Hypothalamus (tissue), 51 donors: ENCODE measurements around the gene TNNI2.

Source experiments
- DNase-seq, 51 donors: peaks; one replicate each; lab custom pipeline; 2025; lab: John Stamatoyannopoulos, UW

TNNI2 gene

DNA sequence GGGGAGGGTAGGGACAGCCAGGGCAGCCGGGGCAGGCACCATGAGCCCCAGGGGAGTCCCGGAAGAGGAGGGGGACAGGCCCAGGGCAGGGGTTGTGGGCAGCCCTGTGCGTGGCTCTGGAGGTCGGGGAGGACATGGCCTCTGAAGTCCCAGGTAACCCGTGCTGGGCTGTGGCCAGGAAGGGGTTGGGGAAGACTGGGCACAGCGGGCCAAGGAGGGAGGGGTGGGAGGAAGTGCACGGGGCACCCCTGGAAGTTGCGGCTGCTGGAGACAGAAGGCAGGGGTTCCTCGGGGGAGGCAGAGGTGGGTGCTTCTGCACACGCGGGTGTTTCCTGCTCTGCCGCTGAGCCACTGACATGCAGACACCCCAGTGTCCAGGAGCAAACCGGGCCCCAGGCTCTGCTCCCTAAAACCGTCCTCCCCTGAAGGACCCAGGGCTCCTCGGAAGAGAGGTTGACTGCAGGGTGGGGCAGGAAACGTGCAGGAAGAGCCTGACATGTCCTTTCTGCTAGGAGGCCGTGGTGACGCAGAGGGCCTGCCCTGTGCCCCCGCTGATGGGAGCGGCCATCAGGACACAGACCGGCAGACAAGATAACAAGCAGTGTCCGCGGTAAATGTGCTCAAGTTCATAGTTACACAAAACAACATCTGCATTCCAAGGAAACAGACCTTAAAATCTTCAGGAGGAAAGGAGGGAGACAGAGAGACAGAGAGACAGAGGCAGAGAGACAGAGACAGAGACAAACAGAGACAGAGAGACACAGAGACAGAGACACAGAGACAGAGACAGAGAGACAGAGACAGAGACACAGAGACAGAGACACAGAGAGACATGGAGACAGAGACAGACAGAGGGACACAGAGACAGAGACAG is 5.7 kb downstream of the TNNI2 start:
- DNase-seq = no peak

DNA sequence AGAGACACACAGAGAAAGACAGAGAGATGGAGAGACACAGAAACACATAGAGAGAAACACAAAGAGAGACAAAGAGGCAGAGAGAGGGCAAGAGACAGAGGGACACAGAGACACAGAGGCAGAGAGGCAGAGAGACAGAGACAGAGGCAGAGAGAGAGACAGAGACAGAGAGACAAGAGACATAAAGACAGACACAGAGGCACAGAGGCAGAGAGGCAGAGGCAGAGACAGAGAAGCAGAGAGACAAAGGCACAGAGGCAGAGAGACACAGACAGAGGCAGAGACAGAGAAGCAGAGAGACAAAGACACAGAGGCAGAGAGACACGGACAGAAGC is 6.3 kb downstream of the TNNI2 start:
- no peak for DNase-seq

GRCh38 chr11:1845561-1846452 is 7.0 kb downstream of the TNNI2 start:
- no peak for DNase-seq

GRCh38 chr11:1846453-1846932 is 7.7 kb downstream of the TNNI2 start:
- no peak for DNase-seq

DNA sequence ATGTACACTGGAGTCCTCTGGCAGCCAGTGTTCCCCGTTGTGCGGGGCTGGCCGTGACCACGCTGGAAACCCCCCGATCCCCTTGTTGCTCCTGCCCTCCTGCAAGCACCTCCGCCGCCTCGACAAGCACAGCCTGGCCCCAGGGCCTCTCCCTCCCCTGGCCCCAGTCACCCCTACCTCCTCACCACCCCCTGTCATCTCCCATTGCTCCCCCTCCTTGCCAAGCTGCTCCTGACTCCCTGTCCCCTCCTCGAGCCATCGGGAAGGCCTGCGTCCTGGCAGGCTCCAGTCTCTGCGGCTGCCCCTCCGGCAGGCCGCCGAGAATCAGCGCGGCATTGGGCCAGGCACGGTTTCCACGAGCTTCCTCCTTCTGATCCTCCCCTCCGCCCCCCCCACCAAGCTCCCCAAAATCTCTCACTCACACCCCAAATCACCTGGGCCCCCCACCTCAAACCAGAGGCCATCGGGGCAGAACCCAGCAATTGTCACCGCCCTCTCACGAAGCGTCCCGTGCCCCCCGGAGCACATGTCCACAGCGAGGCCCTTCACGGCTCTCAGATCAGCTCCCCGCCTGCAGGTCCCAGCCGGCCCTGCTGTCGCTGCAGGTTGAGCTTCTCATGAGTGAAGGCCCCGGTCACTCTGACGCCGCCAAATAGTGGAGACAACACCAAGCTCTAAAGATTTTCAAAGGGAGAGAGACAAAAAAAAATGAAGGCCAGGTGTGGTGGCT is 8.4 kb downstream of the TNNI2 start:
- DNase-seq = no peak

- no peak for DNase-seq
These were observed 9.3 kb downstream of the TNNI2 start for GRCh38 chr11:1847926-1848639.

DNA sequence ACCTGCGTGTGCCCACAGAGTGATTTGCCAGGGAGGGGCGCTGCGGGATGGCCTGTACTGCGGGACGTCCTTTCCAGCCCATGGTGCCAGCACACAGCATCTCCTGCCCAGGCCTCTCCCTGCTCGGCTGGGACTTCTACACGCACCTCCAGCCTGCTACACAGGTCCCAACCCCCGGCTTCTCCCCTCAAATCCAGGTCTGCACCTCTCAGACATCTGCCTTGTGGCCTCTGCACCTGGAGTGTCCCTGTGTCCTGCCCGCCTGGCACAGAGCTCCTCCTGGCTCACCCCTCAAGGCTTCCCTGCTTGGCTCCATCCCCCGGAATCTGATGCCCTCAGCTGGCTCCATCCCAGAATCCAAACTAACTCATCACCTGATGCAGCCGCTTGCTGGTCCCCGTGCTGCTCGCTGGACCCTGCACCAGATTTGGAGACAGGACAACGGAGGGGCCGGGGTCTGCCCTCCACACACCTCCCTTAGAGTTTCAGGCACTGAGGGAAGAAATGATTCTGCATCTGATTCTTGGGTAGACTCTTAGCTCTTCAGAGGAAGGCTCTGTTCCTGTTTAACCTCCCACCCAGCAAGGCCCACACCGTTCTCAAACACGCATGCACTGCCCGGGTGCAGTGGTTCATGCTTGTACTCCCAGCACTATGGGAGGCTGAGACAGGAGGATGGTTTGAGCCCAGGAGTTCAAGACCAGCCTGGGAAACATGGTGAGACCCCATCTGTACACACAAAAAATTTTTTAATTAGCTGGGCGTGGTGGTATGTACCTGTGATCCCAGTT is 10.1 kb downstream of the TNNI2 start:
- DNase-seq = no peak

- no peak for DNase-seq
These were observed 12.8 kb downstream of the TNNI2 start for GRCh38 chr11:1851468-1852180.

DNA sequence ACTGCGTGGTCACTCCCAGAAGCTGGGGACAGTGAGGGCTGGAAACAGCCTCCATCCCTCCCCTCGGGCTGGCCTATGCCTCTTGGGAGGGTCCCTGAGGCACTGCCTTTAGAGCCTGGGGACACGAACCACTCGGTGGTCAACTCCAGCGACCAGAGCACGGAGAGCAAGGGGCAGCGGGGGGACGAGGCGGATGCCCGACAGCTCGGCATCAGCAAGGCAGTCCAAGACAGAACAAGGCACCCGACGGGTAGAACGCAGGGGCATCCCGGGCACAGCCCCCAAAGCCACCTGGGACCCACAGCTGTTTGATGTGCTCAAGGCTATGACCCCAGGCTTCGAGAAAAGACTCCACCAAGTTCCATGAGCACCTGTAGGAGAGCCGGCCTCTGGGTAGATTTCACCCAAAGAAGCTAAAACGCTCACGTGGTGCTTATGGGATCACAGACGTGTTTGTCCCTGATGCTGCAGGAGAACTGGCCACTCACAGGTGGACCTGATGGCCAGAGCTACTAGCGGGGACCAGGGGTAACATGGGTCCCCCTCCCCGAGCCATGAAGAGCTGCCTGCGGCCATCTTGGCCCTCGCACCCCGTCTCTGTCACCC is 13.6 kb downstream of the TNNI2 start:
- DNase-seq = no peak

- no peak for DNase-seq
These were observed 14.1 kb downstream of the TNNI2 start, which contains the start of gene LSP1 for GRCh38 chr11:1852877-1853276. Gene LSP1, plus strand, starts transcription at chr11:1853084. Its CDS starts 61 bp downstream, at chr11:1853145.

GRCh38 chr11:1853376-1854131 is 14.8 kb downstream of the TNNI2 start:
- no peak for DNase-seq

DNA sequence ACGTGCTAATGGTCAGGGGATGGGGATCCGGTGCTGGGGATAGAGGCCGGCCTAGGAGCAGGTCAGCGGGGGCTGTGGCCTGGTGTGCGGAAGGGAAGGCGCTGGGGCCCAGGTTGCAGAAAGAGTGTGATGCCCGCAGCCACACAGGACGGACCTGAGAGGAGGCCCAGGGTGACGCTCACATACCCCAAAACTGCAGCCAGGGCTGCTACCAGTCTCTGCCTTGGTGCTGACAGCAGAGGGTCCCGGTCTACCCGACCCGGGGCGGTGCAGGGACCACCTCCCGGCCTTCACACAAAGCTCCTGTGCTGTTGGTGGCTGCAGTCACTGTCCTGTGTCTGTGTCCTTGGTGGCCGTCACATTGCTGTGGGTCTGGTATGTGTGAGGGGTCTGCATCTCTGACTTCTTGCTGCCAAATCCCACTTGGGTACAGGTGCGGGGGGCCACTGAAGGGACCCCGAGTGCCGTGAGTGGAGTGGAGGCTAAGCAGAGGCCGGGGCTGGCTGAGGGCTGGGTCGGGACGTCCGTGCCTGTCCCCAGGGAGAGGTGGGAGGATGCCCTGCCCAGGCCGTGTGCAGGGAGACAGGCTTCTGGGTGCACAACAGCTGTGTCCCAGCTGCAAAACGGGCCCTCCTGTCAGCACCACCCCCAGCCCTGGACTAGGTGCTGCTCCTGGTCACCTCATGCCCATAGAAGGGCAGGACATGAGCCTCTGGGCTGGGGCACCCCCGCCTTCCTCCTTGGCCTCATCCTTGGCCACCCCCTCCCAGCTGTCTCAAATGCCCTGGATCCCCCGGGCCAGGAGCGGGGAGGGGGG is 15.6 kb downstream of the TNNI2 start:
- DNase-seq = no peak

- DNase-seq = no peak
These were observed 16.4 kb downstream of the TNNI2 start for GRCh38 chr11:1854949-1855885.

DNA sequence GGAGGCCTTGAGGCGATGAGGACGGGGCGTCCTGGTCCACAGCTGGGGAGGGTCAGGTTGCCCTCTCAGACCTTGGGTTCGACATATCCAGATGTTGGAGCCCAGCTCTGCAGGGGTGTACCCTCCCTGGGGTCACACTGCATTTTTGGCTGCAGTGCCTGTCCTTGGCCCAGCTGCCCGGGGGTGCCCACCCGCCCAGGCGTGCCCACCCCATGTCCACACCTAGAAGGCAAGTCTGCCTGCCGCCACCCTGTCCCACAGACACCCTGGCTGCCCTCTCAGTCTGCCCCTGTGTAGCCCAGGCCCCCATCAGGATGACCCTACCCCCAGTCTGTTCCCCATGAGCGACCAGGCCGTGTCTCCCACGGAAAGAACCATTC is 17.1 kb downstream of the TNNI2 start:
- no peak for DNase-seq

DNA sequence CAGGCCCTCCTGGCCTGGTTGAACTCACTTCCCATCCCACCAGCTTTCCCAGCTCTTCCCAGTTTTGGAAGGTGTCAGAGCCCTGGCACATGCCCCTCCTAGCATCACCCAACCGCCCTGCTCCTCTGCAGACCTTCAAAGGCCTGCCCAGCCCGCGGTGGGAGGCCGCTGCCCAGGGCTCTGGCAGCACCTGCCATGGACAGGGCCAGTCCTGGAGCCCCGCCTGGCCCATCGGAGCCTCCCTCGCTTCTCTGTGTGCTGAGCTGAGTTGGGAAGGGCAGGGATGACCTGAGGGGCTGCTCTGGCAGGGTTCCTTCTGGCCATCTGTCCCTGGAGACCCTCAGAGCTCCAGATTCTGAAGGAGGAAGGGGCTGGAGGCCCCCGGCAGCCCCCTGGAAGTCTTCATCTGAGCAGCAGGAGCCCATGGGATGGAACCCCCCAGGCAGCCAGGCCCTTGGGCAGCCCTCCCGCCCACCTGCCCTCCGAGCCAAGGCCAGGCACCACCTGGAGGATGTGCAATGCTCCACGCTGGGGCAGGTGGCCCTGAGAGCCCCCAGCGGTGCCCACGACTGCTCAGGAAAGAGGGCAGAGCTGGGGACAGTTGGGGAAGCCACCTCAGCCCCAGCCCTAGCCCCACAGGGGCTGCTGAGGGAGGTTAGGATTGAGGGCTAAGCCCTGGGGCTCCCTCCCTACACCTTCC is 17.7 kb downstream of the TNNI2 start:
- no peak for DNase-seq
